Heart left ventricle (tissue), 16 donors: Measurements from ENCODE around the gene KIF20B. TPM values are rescaled to one million over a fixed set of nuclear protein-coding genes. Genes with fewer than 3 reads are reported as not detected.
A peak's percentile ranks its signal among the peaks of the same experiment; 100 is the strongest.

Source experiments
- ATAC-seq, 4 donors: fragments of 200-7000 bp; cut with Tn5 transposase; one replicate each; pipeline ENCODE4 v1.9.1; 2020 to 2022; ENCODE audit warnings: moderate library complexity in 4 of 4, mild to moderate bottlenecking in 3 of 4, moderate number of reproducible peaks in 1 of 4
- DNase-seq, 5 donors: peaks; one replicate each; pipeline ENCODE4 v3.0.0-alpha.2; 2020
- H3K27ac ChIP-seq, 12 donors: fragments of 200-600 bp; sonication (generic) in 4 of 12; one replicate each; pipeline versions ENCODE4 v1.5.0 to v1.8.0; 2016 to 2022; ENCODE audit warnings: mild to moderate bottlenecking in 2 of 12
- H3K27me3 ChIP-seq, 9 donors: fragments of 200-600 bp; sonication (generic) in 2 of 9; one replicate each; pipeline versions ENCODE4 v1.5.1 to v1.8.0; 2016 to 2022; ENCODE audit warnings: mild to moderate bottlenecking in 3 of 9
- H3K36me3 ChIP-seq, 9 donors: fragments of 200-600 bp; sonication (generic) in 2 of 9; one replicate each; pipeline versions ENCODE4 v1.5.0 to v1.8.0; 2018 to 2022; ENCODE audit warnings: mild to moderate bottlenecking in 2 of 9
- H3K4me1 ChIP-seq, 12 donors: fragments of 200-600 bp; sonication (generic) in 4 of 12; one replicate each; pipeline versions ENCODE4 v1.5.0 to v1.8.0; 2016 to 2022; ENCODE audit warnings: mild to moderate bottlenecking in 3 of 12
- H3K4me3 ChIP-seq, 12 donors: fragments of 200-600 bp; sonication (generic) in 4 of 12; one replicate each; pipeline versions ENCODE4 v1.5.0 to v1.8.0; 2017 to 2022; ENCODE audit warnings: mild to moderate bottlenecking in 9 of 12, moderate library complexity in 4 of 12
- H3K9me3 ChIP-seq, 12 donors: fragments of 200-600 bp; sonication (generic) in 4 of 12; one replicate each; pipeline versions ENCODE4 v1.5.0 to v1.8.0; 2016 to 2022; ENCODE audit warnings: mild to moderate bottlenecking in 1 of 12
- POLR2A ChIP-seq, 2 donors: fragments of 450-650 bp; IDR thresholded peaks; one replicate each; pipeline ENCODE4 v1.6.1; 2017; ENCODE audit warnings: antibody characterized with exemption in 2 of 2, mild to moderate bottlenecking in 2 of 2, moderate library complexity in 2 of 2
- WGBS, 4 donors: extraction: QIAGEN DNeasy Blood & Tissue Kit in 2 of 4; methylation state at CpG; one replicate each; pipeline versions ENCODE4 v1.1.5 to v1.1.7; 2013 to 2018; 5-methylcytosine and 5-hydroxymethylcytosine counted together
- intact Hi-C, 10 donors: fragments of 100-400 bp; cut with DNase I; formaldehyde crosslinking; loops; one replicate each; pipeline versions ENCODE4 v1.11.1 to v1.14.2; 2022
- polyA plus RNA-seq, 2 donors: library from polyadenylated mRNA; stranded (reverse); fragments of 200-250 nt; gene quantifications; one replicate each; pipeline ENCODE4 v1.2.3, GENCODE V29; 2013
- total RNA-seq, 9 donors: library from RNA; depleted of rRNA in 2 of 9; stranded (reverse); fragments of >200 nt in 2 of 9; fragmentation: NEBNext Ultra II Directional in 3 of 9; extraction: Animal tissue kit (Norgen Biotek cat#: 25700) in 3 of 9; gene quantifications; one replicate each; pipeline versions ENCODE4 v1.1.0 to v1.2.4, GENCODE V29; 2016 to 2023
- TF ChIP-seq, protein P1 (sequence below), 12 donors: fragments of 200-600 bp; sonication (generic) in 4 of 12; IDR thresholded peaks; one replicate each; pipeline versions ENCODE4 v1.5.0 to v1.8.0; 2018 to 2022; ENCODE audit warnings: antibody characterized with exemption in 12 of 12, mild to moderate bottlenecking in 5 of 12
- donor health status: ischemic (EF 13 %, LVEDD 7.1; RV severe dilation, severe dysfunction).
- donor health status: healthy with polysubstance abuse.
- donor health status: DM: no; HTN: yes; CAD: no.
- donor health status: DM: no; HTN: no; CAD: no.
- donor health status: ischemic (EF 25% LVEDD 6.9; RV normal size, moderate dysfunction).
- donor health status: ischemic (EF 25% LVEDD 5.7; RV mildly dilated, moderate dysfunction).
- donor health status: healthy.
- donor health status: DM: yes; HTN: yes; CAD: no.
- donor health status: ischemic (EF 35%, LVEDD 5.7; RV mildly dilated, moderate dysfunction).
- donor health status: nonischemic (EF 11% LVEDD 7.7; RV severe dilation, severe dysfunction).
- donor health status: DM: yes; HTN: yes; CAD: no.
- donor health status: PGD.
- donor health status: ischemic (EF 29% LVEDD 5.4; RV normal size, mild dysfunction).
- donor health status: nonischemic (EF 23%, LVEDD 6.1; RV moderate dilation, normal function).

Gene KIF20B
- total and polyA plus RNA-seq, 11 donors, result 0.50 to 8.6 (median 2.2) TPM

DNA sequence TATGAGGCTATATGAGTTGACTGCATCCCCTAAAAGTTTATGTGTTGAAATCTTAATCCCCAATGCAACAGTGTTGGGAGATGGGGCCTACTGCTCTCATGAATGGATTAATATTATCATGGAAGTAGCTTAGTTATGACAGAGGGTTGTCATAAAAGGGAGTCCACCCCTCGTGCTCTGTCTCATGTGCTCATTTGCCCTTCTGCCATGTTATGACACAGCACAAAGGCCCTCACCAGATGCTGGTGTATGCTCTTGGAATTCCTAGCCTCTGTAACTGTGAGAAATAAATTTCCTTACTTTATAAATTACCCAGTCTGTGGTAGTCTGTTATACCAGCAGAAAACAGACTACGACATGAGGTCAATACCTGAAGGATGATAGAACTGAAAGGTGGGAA, 38.8 kb upstream of the KIF20B start:
- H3K36me3 ChIP-seq, result no peaks in the 10 kb centered on the region
- ATAC-seq, result no peak

DNA sequence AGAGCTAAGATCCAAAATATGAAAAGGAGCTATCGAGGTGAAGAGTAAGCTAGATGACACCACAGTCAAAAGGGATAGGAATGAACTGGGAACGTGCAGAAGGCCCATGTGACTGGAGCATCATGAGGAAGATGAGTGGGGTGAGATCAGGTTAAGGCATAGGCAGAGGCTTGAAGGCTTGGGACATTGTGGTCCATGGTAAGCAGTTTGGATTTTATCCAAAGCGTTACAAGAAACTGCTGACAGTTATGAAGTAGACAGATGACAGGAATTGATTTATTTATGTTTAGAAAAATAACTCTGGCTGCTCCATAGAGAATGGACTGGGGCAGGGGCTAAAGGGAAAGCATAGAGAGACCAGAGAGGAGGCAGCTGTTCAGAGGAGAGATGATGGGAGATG, 38.2 kb upstream of the KIF20B start:
- ATAC-seq (peak in 2 of 4 donors; percentile 18 to 45), DNase-seq (no peak)
- no peaks in the 10 kb centered on the region for H3K36me3 ChIP-seq
- no peak overlapping the region for H3K4me3 ChIP-seq
- H3K27ac ChIP-seq, result no peak overlapping the region
- no peaks in the 10 kb centered on the region for H3K27me3 ChIP-seq
- H3K9me3 ChIP-seq, result no peaks in the 10 kb centered on the region
- no peak for TF ChIP-seq POLR2A (IDR thresholded peaks at IDR 0.05)
- TF ChIP-seq, protein P1, sequence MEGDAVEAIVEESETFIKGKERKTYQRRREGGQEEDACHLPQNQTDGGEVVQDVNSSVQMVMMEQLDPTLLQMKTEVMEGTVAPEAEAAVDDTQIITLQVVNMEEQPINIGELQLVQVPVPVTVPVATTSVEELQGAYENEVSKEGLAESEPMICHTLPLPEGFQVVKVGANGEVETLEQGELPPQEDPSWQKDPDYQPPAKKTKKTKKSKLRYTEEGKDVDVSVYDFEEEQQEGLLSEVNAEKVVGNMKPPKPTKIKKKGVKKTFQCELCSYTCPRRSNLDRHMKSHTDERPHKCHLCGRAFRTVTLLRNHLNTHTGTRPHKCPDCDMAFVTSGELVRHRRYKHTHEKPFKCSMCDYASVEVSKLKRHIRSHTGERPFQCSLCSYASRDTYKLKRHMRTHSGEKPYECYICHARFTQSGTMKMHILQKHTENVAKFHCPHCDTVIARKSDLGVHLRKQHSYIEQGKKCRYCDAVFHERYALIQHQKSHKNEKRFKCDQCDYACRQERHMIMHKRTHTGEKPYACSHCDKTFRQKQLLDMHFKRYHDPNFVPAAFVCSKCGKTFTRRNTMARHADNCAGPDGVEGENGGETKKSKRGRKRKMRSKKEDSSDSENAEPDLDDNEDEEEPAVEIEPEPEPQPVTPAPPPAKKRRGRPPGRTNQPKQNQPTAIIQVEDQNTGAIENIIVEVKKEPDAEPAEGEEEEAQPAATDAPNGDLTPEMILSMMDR (IDR thresholded peaks at IDR 0.05), result no peak
- H3K4me1 ChIP-seq, result peaks cover 0 to 6% (median 0%) of the 10 kb centered on the region in 12 donors
- WGBS, 4 donors, result 36 to 44% (median 38%) methylated on average over 3 of the region's 3 CpGs
- intact Hi-C loops, result no loop called here

More for the DNA sequence above, 38.8 kb upstream of the KIF20B start:
- no peak for DNase-seq
- intact Hi-C loops, result no loop called here
- H3K4me1 ChIP-seq, result peaks cover 0 to 6% (median 0%) of the 10 kb centered on the region in 12 donors
- 86 to 95% (median 90%) methylated on average over 2 of the region's 2 CpGs for WGBS, 4 donors
- TF ChIP-seq, protein P1 (IDR thresholded peaks at IDR 0.05), result no peak
- TF ChIP-seq POLR2A (IDR thresholded peaks at IDR 0.05), result no peak
- H3K4me3 ChIP-seq, result no peak overlapping the region
- H3K9me3 ChIP-seq, result no peaks in the 10 kb centered on the region
- H3K27me3 ChIP-seq, result no peaks in the 10 kb centered on the region
- no peak overlapping the region for H3K27ac ChIP-seq

DNA sequence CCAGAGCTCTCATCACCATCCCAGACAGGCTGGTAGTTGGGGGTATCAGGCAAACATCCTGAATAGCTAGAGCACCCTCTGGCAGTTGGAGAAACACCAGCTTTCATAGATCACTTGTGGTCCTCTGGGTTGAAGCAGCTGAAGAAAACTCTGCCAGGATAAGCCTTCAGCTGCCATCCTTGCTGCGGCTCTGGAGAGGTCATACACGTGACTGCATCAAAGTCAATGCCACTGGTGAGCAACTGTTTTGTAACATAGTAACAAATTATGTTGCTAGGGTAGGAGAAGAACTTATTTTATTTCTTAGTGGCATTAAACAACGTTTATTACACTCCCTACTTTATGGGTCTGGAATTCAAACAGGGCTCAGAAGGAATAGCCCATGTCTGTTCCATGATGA, 37.2 kb upstream of the KIF20B start:
- TF ChIP-seq POLR2A (IDR thresholded peaks at IDR 0.05), result no peak
- TF ChIP-seq, protein P1 (IDR thresholded peaks at IDR 0.05), result no peak
- intact Hi-C loops, result no loop called here
- no peak overlapping the region for H3K4me3 ChIP-seq
- H3K4me1 ChIP-seq, result peaks cover 0 to 4% (median 0%) of the 10 kb centered on the region in 12 donors
- no peaks in the 10 kb centered on the region for H3K27me3 ChIP-seq
- no peaks in the 10 kb centered on the region for H3K9me3 ChIP-seq
- H3K27ac ChIP-seq, result no peak overlapping the region
- ATAC-seq (peak; percentile 38 to 62 (median 60)), DNase-seq (peak in 1 of 5 donors; percentile 29)
- 42 to 61% (median 46%) methylated on average over 3 of the region's 3 CpGs for WGBS, 4 donors
- no peaks in the 10 kb centered on the region for H3K36me3 ChIP-seq

DNA sequence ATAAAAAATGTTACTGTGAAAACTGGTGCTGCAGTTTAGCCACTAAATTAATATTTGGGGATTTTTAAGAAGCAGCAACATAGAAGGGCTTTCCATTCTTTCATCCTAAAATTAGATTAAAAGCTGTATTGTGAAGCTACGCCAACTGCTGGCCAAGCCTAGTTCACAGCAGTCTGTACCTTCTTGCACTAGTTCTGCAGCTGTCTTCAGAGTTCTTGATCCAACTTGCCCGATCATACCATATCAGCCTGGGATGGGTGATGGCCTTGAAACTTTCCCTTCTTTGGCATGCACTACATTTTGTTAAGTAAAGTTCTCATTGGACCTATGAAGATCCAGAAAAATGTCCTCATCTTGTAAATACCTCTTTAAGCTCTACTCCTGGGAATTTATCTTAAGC, 36.1 kb upstream of the KIF20B start:
- H3K4me3 ChIP-seq, result no peak overlapping the region
- intact Hi-C loops, result no loop called here
- TF ChIP-seq POLR2A (IDR thresholded peaks at IDR 0.05), result no peak
- TF ChIP-seq, protein P1 (IDR thresholded peaks at IDR 0.05), result no peak
- no peak overlapping the region for H3K27ac ChIP-seq
- H3K4me1 ChIP-seq, result peaks cover 0 to 4% (median 0%) of the 10 kb centered on the region in 12 donors
- no peaks in the 10 kb centered on the region for H3K9me3 ChIP-seq
- ATAC-seq, result no peak
- no peaks in the 10 kb centered on the region for H3K36me3 ChIP-seq
- WGBS, 4 donors, result 82 to 88% (median 86%) methylated on average over 2 of the region's 2 CpGs
- H3K27me3 ChIP-seq, result no peaks in the 10 kb centered on the region
- DNase-seq, result no peak
